K562 (cell line): ENCODE measurements around the gene FAM53B.

Experiments used
- CBX3 ChIP-seq, 2 experiments: IDR thresholded peaks; 1 replicate in 1 of 2; 2 replicates in 1 of 2; pipeline ENCODE4 v1.6.1; 2012; ENCODE audit warnings: inconsistent platforms in 2 of 2, low read length in 2 of 2, borderline replicate concordance in 1 of 2, control low read depth in 1 of 2
- CTCF ChIP-seq, 3 experiments: IDR thresholded peaks in 2 of 3; conservative IDR thresholded peaks in 1 of 3; 2 replicates each; pipeline ENCODE4 v1.5.1; 2011 to 2012; ENCODE audit warnings: low read length in 3 of 3, mild to moderate bottlenecking in 3 of 3, control low read depth in 2 of 3, improper control_type of control experiment in 1 of 3, inconsistent platforms in 1 of 3, low read depth in 1 of 3, mixed read lengths in 1 of 3, moderate library complexity in 1 of 3; ENCODE audit not compliant: insufficient read depth in 2 of 3
- JUND ChIP-seq, 2 experiments: IDR thresholded peaks; 2 replicates in 1 of 2; 3 replicates in 1 of 2; pipeline ENCODE4 v1.6.1; 2011; ENCODE audit warnings: borderline replicate concordance in 2 of 2, low read depth in 2 of 2, low read length in 2 of 2, improper control_type of control experiment in 1 of 2, missing biosample characterization in 1 of 2, missing genetic modification characterization in 1 of 2, missing genetic modification reagents in 1 of 2
- KDM1A ChIP-seq, 2 experiments: fragments of 450-650 bp; IDR thresholded peaks; 2 replicates each; pipeline ENCODE4 v1.6.1; 2016; ENCODE audit warnings: mild to moderate bottlenecking in 2 of 2
- MAFK ChIP-seq: IDR thresholded peaks from 2 replicates; pipeline ENCODE4 v1.6.1; 2011; ENCODE audit warnings: low read length, improper control_type of control experiment
- NFYB ChIP-seq: IDR thresholded peaks from 2 replicates; pipeline ENCODE4 v1.6.1; 2011; ENCODE audit warnings: mild to moderate bottlenecking, moderate library complexity; ENCODE audit not compliant: insufficient read length; ENCODE audit errors: extremely low read depth
- SP2 ChIP-seq: IDR thresholded peaks from 2 replicates; pipeline ENCODE4 v1.6.1; 2011; ENCODE audit warnings: mild to moderate bottlenecking, low read depth, low read length, moderate library complexity; ENCODE audit not compliant: poor library complexity, severe bottlenecking; ENCODE audit errors: extremely low read depth
- ZNF124 ChIP-seq: sonication (generic); formaldehyde crosslinking; IDR thresholded peaks from 2 replicates; pipeline ENCODE4 v1.8.1; 2022; ENCODE audit warnings: missing genetic modification reagents
- ZNF165 ChIP-seq: fragments of 250-450 bp; sonication (Bioruptor Pico); IDR thresholded peaks from 2 replicates; pipeline ENCODE4 v1.4.0; 2020; ENCODE audit warnings: borderline replicate concordance

- no peak for TF ChIP-seq ZNF165
- TF ChIP-seq CTCF (IDR thresholded peaks at IDR 0.05 in 2 of 3, conservative IDR thresholded peaks at IDR 0.05 in 1 of 3; ENCODE audit: insufficient read depth in 2 of 3, low read depth in 1 of 3, low read length in 3 of 3): no peak
- no peak for TF ChIP-seq CBX3 (IDR thresholded peaks at IDR 0.05; ENCODE audit: borderline replicate concordance in 1 of 2, low read length in 2 of 2)
- peak; percentile 38 for TF ChIP-seq MAFK
- TF ChIP-seq KDM1A (IDR thresholded peaks at IDR 0.05): no peak
- peak; percentile 52; the same call in 1 of the 2 replicates for TF ChIP-seq JUND (IDR thresholded peaks at IDR 0.05; ENCODE audit: borderline replicate concordance, low read depth, low read length)
- peak; percentile 58; the same call in 1 of the 3 replicates for TF ChIP-seq JUND (tag; IDR thresholded peaks at IDR 0.05; ENCODE audit: borderline replicate concordance, low read depth, low read length)
- TF ChIP-seq NFYB: no peak
- TF ChIP-seq SP2: no peak
- no peak for TF ChIP-seq ZNF124 (CRISPR knock-in tag)
Observed at GRCh38 chr10:124688889-124689670, 55.1 kb downstream of the FAM53B start.
